Coronary artery (tissue), 2 donors: ENCODE data around the gene KCNQ1.

ENCODE experiments used
- DNase-seq: peaks from one replicate; pipeline ENCODE4 v3.0.0-alpha.2; 2017; ENCODE audit warnings: low spot score
- H3K27ac ChIP-seq, 2 donors: fragments of 200-600 bp; sonication (generic); one replicate each; pipeline ENCODE4 v1.5.1; 2016 to 2019
- H3K4me3 ChIP-seq: fragments of 200-600 bp; sonication (generic); 2 replicates; pipeline ENCODE4 v1.5.1; 2016; ENCODE audit warnings: mild to moderate bottlenecking, moderate library complexity
- CTCF ChIP-seq: fragments of 200-600 bp; sonication (generic); IDR thresholded peaks from one replicate; pipeline ENCODE4 v1.5.1; 2019; ENCODE audit warnings: antibody characterized with exemption

Gene KCNQ1

GRCh38 chr11:2567026-2567671 lies 122.3 kb downstream of the KCNQ1 start:
- TF ChIP-seq CTCF: no peak
- no peak for DNase-seq
- no peak overlapping the region for H3K4me3 ChIP-seq
- H3K27ac ChIP-seq: no peak overlapping the region

- Histone ChIP-seq H3K4me3 (no peak overlapping the region), H3K27ac (no peak overlapping the region)
- no peak for TF ChIP-seq CTCF
- no peak for DNase-seq
These were observed 124.5 kb downstream of the KCNQ1 start for GRCh38 chr11:2569321-2569721.

GRCh38 chr11:2569731-2570210 lies 125.0 kb downstream of the KCNQ1 start:
- no peak for DNase-seq
- TF ChIP-seq CTCF: no peak
- H3K27ac ChIP-seq: no peak overlapping the region
- H3K4me3 ChIP-seq: no peak overlapping the region

GRCh38 chr11:2570211-2570811 lies 125.5 kb downstream of the KCNQ1 start:
- no peak for DNase-seq
- TF ChIP-seq CTCF: no peak
- Histone ChIP-seq H3K4me3 (no peak overlapping the region), H3K27ac (no peak overlapping the region)

GRCh38 chr11:2570841-2571597 lies 126.2 kb downstream of the KCNQ1 start:
- Histone ChIP-seq H3K4me3 (no peak overlapping the region), H3K27ac (no peak overlapping the region)
- no peak for TF ChIP-seq CTCF
- DNase-seq: no peak

GRCh38 chr11:2571598-2572281 lies 126.9 kb downstream of the KCNQ1 start:
- DNase-seq: no peak
- Histone ChIP-seq H3K27ac (no peak overlapping the region), H3K4me3 (no peak overlapping the region)
- no peak for TF ChIP-seq CTCF
